ENCODE measurements around the gene RYR1. TPM values are rescaled to one million over a fixed set of nuclear protein-coding genes. Genes with fewer than 3 reads are reported as not detected.

RYR1 gene
- polyA plus RNA-seq, 1 of the 3 experiments (the other 2 are of a cell fraction): under 0.01 TPM

- no peak for TF ChIP-seq PBX3 (IDR thresholded peaks at IDR 0.05)
- TF ChIP-seq TAF1 (IDR thresholded peaks at IDR 0.05; ENCODE audit: borderline replicate concordance, low read depth, low read length): no peak
- TF ChIP-seq TEAD4 (IDR thresholded peaks at IDR 0.05; ENCODE audit: borderline replicate concordance, insufficient read depth): no peak
- TF ChIP-seq FOSL2 (IDR thresholded peaks at IDR 0.05; ENCODE audit: borderline replicate concordance, low read depth): no peak
- TF ChIP-seq CTCF (IDR thresholded peaks at IDR 0.05): no peak
- TF ChIP-seq RXRA (IDR thresholded peaks at IDR 0.05; ENCODE audit: borderline replicate concordance, low read depth): no peak
- no peak for TF ChIP-seq FOXJ3 (CRISPR knock-in tag; IDR thresholded peaks at IDR 0.05)
Measured at GRCh38 chr19:38527466-38528136, 94.1 kb downstream of the RYR1 start (continued).

GRCh38 chr19:38528213-38528755 lies 94.8 kb downstream of the RYR1 start:
- no peak for DNase-seq
- no peak overlapping the region for H3K4me3 ChIP-seq (ENCODE audit: low read depth in 2 of 2, low read length in 1 of 2)

More at GRCh38 chr19:38528213-38528755, 94.8 kb downstream of the RYR1 start:
- H3K4me1 ChIP-seq (ENCODE audit: control insufficient read depth in 1 of 2, insufficient read depth in 2 of 2, low read depth in 1 of 2, low read length in 1 of 2): no peaks in the 10 kb centered on the region
- 63% methylated on average over 24 of the region's 24 CpGs for WGBS (ENCODE audit: low lambda C conversion rate)
- no peaks in the 10 kb centered on the region for H3K27me3 ChIP-seq (ENCODE audit: insufficient read depth)
- no peak overlapping the region for H3K9ac ChIP-seq
- ChIA-PET POLR2A (no interaction called here), CTCF (interaction anchor here (0.7 to 1.6 kb wide), 2 partner anchors 12 to 13 kb away, joined by 3 to 4 read pairs; no protein-coding TSS in a partner anchor)
- H4K20me1 ChIP-seq (ENCODE audit: insufficient read depth): no peaks in the 10 kb centered on the region
- H3F3A ChIP-seq (replicated peaks; ENCODE audit: insufficient read depth): no peaks in the 10 kb centered on the region
- no peaks in the 10 kb centered on the region for H3K9me2 ChIP-seq
- no peak overlapping the region for H2AFZ ChIP-seq (ENCODE audit: low read depth)
- H3K79me2 ChIP-seq (ENCODE audit: insufficient read depth): no peaks in the 10 kb centered on the region
- H3K4me2 ChIP-seq: no peak overlapping the region
- H3K9me3 ChIP-seq: no peaks in the 10 kb centered on the region
- H3K36me3 ChIP-seq (replicated peaks in 1 of 2; ENCODE audit: control insufficient read depth in 1 of 2, insufficient read depth in 2 of 2, low read length in 1 of 2): no peaks in the 10 kb centered on the region
- no peak overlapping the region for H3K27ac ChIP-seq (ENCODE audit: low read depth in 2 of 2, low read length in 1 of 2)
- TF ChIP-seq POLR2AphosphoS5 (IDR thresholded peaks at IDR 0.05; ENCODE audit: low read depth, low read length): no peak
- no peak for TF ChIP-seq YY1 (IDR thresholded peaks at IDR 0.05; ENCODE audit: low read depth)
- no peak for TF ChIP-seq MXI1 (IDR thresholded peaks at IDR 0.05; ENCODE audit: low read depth, low read length)
- TF ChIP-seq MEF2A (IDR thresholded peaks at IDR 0.05; ENCODE audit: borderline replicate concordance, low read depth): no peak
- TF ChIP-seq TEAD4 (IDR thresholded peaks at IDR 0.05; ENCODE audit: borderline replicate concordance, insufficient read depth): no peak
- TF ChIP-seq EZH2phosphoT487 (IDR thresholded peaks at IDR 0.05; ENCODE audit: borderline replicate concordance, low read depth): no peak
- TF ChIP-seq IRF3 (IDR thresholded peaks at IDR 0.05; ENCODE audit: low read depth, low read length): no peak
- no peak for TF ChIP-seq NFIC (IDR thresholded peaks at IDR 0.05; ENCODE audit: borderline replicate concordance)
- TF ChIP-seq TAF1 (IDR thresholded peaks at IDR 0.05; ENCODE audit: borderline replicate concordance, low read depth, low read length): no peak
- no peak for TF ChIP-seq NRF1 (IDR thresholded peaks at IDR 0.05; ENCODE audit: low read depth, low read length)
- TF ChIP-seq RCOR1 (IDR thresholded peaks at IDR 0.05; ENCODE audit: low read length): no peak

All from SK-N-SH (cell line).